Breast epithelium (tissue), 3 donors: Measurements from ENCODE around the gene IHH.

ENCODE experiments used
- CTCF ChIP-seq, 3 donors: fragments of 450-650 bp; IDR thresholded peaks; one replicate each; pipeline ENCODE4 v1.5.1; 2016 to 2017; ENCODE audit warnings: antibody characterized with exemption in 3 of 3, mild to moderate bottlenecking in 3 of 3, moderate library complexity in 3 of 3
- POLR2A ChIP-seq: fragments of 450-650 bp; IDR thresholded peaks from one replicate; pipeline ENCODE4 v1.6.1; 2016; ENCODE audit warnings: antibody characterized with exemption, mild to moderate bottlenecking, moderate library complexity
- POLR2AphosphoS5 ChIP-seq, 3 donors: sonication (generic); formaldehyde crosslinking; IDR thresholded peaks; one replicate each; pipeline ENCODE4 v1.6.1; 2017; ENCODE audit warnings: antibody characterized with exemption in 3 of 3

- TF ChIP-seq POLR2AphosphoS5 (IDR thresholded peaks at IDR 0.05) (no peak), CTCF (IDR thresholded peaks at IDR 0.05) (no peak), POLR2A (no peak)
Observed at GRCh38 chr2:219024059-219024458, 36.7 kb downstream of the IHH start.
